Peyer's patch (tissue), 4 donors: Measurements from ENCODE around the gene SLC7A9.
"Not testable (repeated sequence)": the region's sequence is repeated elsewhere in the genome, so short reads cannot be mapped to it uniquely, and the experiment has no call there.

ENCODE experiments used
- POLR2A ChIP-seq, 2 donors: fragments of 450-650 bp; IDR thresholded peaks; one replicate each; pipeline ENCODE4 v1.5.1; 2017; ENCODE audit warnings: antibody characterized with exemption in 2 of 2, mild to moderate bottlenecking in 2 of 2, moderate library complexity in 2 of 2
- TF ChIP-seq, protein P1 (sequence below), 6 experiments: fragments of 450-650 bp in 4 of 6; fragments of 200-600 bp in 2 of 6; sonication (generic) in 1 of 6; IDR thresholded peaks; one replicate each; pipeline ENCODE4 v1.5.1; 2017 to 2019; ENCODE audit warnings: antibody characterized with exemption in 6 of 6, mild to moderate bottlenecking in 3 of 6, moderate library complexity in 1 of 6

DNA sequence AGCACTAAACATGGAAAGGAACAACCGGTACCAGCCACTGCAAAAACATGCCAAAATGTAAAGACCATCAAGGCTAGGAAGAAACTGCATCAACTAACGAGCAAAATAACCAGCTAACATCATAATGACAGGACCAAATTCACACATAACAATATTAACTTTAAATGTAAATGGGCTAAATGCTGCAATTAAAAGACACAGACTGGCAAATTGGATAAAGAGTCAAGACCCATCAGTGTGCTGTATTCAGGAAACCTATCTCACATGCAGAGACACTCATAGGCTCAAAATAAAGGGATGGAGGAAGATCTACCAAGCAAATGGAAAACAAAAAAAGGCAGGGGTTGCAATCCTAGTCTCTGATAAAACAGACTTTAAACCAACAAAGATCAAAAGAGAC is 21.5 kb downstream of the SLC7A9 start:
- TF ChIP-seq, protein P1, sequence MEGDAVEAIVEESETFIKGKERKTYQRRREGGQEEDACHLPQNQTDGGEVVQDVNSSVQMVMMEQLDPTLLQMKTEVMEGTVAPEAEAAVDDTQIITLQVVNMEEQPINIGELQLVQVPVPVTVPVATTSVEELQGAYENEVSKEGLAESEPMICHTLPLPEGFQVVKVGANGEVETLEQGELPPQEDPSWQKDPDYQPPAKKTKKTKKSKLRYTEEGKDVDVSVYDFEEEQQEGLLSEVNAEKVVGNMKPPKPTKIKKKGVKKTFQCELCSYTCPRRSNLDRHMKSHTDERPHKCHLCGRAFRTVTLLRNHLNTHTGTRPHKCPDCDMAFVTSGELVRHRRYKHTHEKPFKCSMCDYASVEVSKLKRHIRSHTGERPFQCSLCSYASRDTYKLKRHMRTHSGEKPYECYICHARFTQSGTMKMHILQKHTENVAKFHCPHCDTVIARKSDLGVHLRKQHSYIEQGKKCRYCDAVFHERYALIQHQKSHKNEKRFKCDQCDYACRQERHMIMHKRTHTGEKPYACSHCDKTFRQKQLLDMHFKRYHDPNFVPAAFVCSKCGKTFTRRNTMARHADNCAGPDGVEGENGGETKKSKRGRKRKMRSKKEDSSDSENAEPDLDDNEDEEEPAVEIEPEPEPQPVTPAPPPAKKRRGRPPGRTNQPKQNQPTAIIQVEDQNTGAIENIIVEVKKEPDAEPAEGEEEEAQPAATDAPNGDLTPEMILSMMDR (IDR thresholded peaks at IDR 0.05), result not testable (repeated sequence)
- not testable (repeated sequence) for TF ChIP-seq POLR2A (IDR thresholded peaks at IDR 0.05)
